ENCODE data around the gene SUGP2. TPM values are rescaled to one million over a fixed set of nuclear protein-coding genes. Genes with fewer than 3 reads are reported as not detected.

The SUGP2 gene
- total RNA-seq, 1 donor from 2014 or later: 123 TPM

DNA sequence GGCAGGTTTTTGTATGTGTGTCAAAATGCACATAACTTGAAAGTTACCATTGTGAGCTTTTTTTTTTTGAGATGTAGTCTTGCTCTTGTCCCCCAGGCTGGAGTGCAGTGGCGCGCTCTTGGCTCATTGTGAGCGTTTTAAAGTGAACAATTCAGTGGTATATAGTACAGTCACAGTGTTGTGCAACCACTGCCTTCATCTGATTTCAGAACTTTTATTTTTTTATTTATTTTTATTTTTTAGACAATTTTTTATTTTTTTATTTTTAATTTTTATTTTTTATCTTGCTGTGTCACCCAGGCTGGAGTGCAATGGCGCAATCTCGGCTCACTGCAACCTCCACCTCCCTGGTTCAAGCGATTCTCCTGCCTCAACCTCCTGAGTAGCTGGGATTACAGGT is 45.5 kb upstream of the SUGP2 start:
- Histone ChIP-seq H3K79me2 (ENCODE audit: low read depth) (no peaks in the 10 kb centered on the region), H3K27me3 (no peaks in the 10 kb centered on the region), H3K4me3 (no peak overlapping the region), H3K4me2 (no peak overlapping the region), H3F3A (ENCODE audit: low read depth) (no peaks in the 10 kb centered on the region), H2AFZ (replicated peaks) (no peak overlapping the region), H3K4me1 (no peaks in the 10 kb centered on the region), H3K27ac (no peak overlapping the region), H3K9me3 (ENCODE audit: low read depth) (no peaks in the 10 kb centered on the region), H3K9ac (no peak overlapping the region), H3K36me3 (no peaks in the 10 kb centered on the region), H4K20me1 (ENCODE audit: low read depth) (no peaks in the 10 kb centered on the region)
- Mint-ChIP-seq H3K27me3 (ENCODE audit: insufficient read depth, low read depth) (peaks cover 7% of the 10 kb centered on the region), H3K4me1 (peaks cover 5% of the 10 kb centered on the region), H3K36me3 (no peaks in the 10 kb centered on the region), H3K9me3 (no peaks in the 10 kb centered on the region), H3K4me3 (no peak overlapping the region), H3K27ac (no peak overlapping the region)
- no peak for DNase-seq (ENCODE audit: low spot score)
- TF ChIP-seq EZH2phosphoT487 (IDR thresholded peaks at IDR 0.05) (no peak), EZH2 (IDR thresholded peaks at IDR 0.05) (no peak)
- TF ChIP-seq, protein P1, sequence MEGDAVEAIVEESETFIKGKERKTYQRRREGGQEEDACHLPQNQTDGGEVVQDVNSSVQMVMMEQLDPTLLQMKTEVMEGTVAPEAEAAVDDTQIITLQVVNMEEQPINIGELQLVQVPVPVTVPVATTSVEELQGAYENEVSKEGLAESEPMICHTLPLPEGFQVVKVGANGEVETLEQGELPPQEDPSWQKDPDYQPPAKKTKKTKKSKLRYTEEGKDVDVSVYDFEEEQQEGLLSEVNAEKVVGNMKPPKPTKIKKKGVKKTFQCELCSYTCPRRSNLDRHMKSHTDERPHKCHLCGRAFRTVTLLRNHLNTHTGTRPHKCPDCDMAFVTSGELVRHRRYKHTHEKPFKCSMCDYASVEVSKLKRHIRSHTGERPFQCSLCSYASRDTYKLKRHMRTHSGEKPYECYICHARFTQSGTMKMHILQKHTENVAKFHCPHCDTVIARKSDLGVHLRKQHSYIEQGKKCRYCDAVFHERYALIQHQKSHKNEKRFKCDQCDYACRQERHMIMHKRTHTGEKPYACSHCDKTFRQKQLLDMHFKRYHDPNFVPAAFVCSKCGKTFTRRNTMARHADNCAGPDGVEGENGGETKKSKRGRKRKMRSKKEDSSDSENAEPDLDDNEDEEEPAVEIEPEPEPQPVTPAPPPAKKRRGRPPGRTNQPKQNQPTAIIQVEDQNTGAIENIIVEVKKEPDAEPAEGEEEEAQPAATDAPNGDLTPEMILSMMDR (IDR thresholded peaks at IDR 0.05): no peak

DNA sequence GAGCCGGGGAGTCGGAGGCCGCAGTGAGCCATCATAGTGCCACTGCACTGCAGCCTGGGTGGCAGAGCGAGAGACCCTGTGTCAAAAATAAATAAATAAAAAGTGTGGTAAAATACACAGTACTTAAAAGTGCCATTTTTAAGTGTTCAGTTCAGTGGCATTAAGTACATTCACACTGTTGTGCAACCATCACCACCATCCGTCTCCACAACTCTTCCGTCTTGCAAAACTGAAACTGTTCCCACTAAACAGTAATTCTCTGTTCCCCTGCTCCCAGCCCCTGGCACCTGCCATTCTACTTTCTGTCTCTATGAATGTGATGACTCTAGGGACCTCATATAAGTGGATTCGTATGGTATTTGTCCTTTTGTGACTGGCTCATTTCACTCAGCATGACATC is 43.8 kb upstream of the SUGP2 start:
- Mint-ChIP-seq H3K4me1 (peaks cover 3% of the 10 kb centered on the region), H3K27ac (no peak overlapping the region), H3K9me3 (no peaks in the 10 kb centered on the region), H3K4me3 (peak overlapping the region; percentile 14), H3K27me3 (ENCODE audit: insufficient read depth, low read depth) (peaks cover 3% of the 10 kb centered on the region), H3K36me3 (no peaks in the 10 kb centered on the region)
- Histone ChIP-seq H3K9ac (no peak overlapping the region), H3K9me3 (ENCODE audit: low read depth) (no peaks in the 10 kb centered on the region), H3F3A (ENCODE audit: low read depth) (no peaks in the 10 kb centered on the region), H3K4me3 (no peak overlapping the region), H3K79me2 (ENCODE audit: low read depth) (no peaks in the 10 kb centered on the region), H2AFZ (replicated peaks) (no peak overlapping the region), H3K4me1 (no peaks in the 10 kb centered on the region), H3K4me2 (no peak overlapping the region), H4K20me1 (ENCODE audit: low read depth) (no peaks in the 10 kb centered on the region), H3K36me3 (no peaks in the 10 kb centered on the region), H3K27ac (no peak overlapping the region), H3K27me3 (no peaks in the 10 kb centered on the region)
- TF ChIP-seq EZH2phosphoT487 (IDR thresholded peaks at IDR 0.05) (no peak), EZH2 (IDR thresholded peaks at IDR 0.05) (no peak)
- TF ChIP-seq, protein P1 (IDR thresholded peaks at IDR 0.05): no peak
- no peak for DNase-seq (ENCODE audit: low spot score)

DNA sequence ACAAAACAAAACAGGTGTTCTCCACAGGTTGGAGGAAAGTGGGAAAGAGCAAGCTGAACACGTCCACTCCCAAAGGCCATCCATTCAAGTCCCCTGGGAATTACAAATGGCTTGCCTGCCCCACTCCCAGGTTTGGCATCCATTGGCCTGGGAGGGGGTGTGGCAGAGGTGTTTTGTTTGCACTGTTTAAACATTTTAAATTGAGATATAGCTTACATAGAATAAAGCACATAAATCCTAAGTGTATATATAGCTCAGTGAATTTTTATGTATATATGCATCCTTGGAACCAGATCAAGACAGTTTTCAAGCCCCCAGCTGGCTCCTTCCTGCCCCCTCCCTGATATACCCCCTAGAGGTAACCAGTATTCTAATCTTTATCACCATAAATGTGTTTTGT is 43.2 kb upstream of the SUGP2 start:
- DNase-seq (ENCODE audit: low spot score): no peak
- TF ChIP-seq EZH2 (IDR thresholded peaks at IDR 0.05) (no peak), EZH2phosphoT487 (IDR thresholded peaks at IDR 0.05) (no peak)
- TF ChIP-seq, protein P1 (IDR thresholded peaks at IDR 0.05): no peak
- Mint-ChIP-seq H3K27me3 (ENCODE audit: insufficient read depth, low read depth) (peaks cover 3% of the 10 kb centered on the region), H3K4me3 (no peak overlapping the region), H3K9me3 (no peaks in the 10 kb centered on the region), H3K27ac (no peak overlapping the region), H3K4me1 (peaks cover 3% of the 10 kb centered on the region), H3K36me3 (no peaks in the 10 kb centered on the region)
- H2AFZ ChIP-seq (replicated peaks): no peak overlapping the region
- no peaks in the 10 kb centered on the region for H3K36me3 ChIP-seq
- no peak overlapping the region for H3K9ac ChIP-seq
- no peaks in the 10 kb centered on the region for H3K27me3 ChIP-seq
- no peak overlapping the region for H3K27ac ChIP-seq
- no peaks in the 10 kb centered on the region for H3K9me3 ChIP-seq (ENCODE audit: low read depth)
- no peaks in the 10 kb centered on the region for H4K20me1 ChIP-seq (ENCODE audit: low read depth)
- H3K4me2 ChIP-seq: no peak overlapping the region
- H3K4me1 ChIP-seq: no peaks in the 10 kb centered on the region
- H3F3A ChIP-seq (ENCODE audit: low read depth): no peaks in the 10 kb centered on the region
- no peaks in the 10 kb centered on the region for H3K79me2 ChIP-seq (ENCODE audit: low read depth)
- no peak overlapping the region for H3K4me3 ChIP-seq
